IPS-15b (cell line): ENCODE data around the gene ERBB4.

Source experiments
- H3K27me3 ChIP-seq: one replicate; pipeline ENCODE4 v1.6.1; 2013; ENCODE audit warnings: low read length; ENCODE audit not compliant: control insufficient read depth, insufficient read depth
- H3K36me3 ChIP-seq: one replicate; pipeline ENCODE4 v1.6.1; 2013; ENCODE audit warnings: low read length; ENCODE audit not compliant: control insufficient read depth, insufficient read depth
- H3K4me1 ChIP-seq: one replicate; pipeline ENCODE4 v1.6.1; 2013; ENCODE audit warnings: mild to moderate bottlenecking, low read length; ENCODE audit not compliant: control insufficient read depth, insufficient read depth
- H3K4me3 ChIP-seq: one replicate; pipeline ENCODE4 v1.5.1; 2013; ENCODE audit warnings: low read depth, low read length
- H3K9ac ChIP-seq: one replicate; pipeline ENCODE4 v1.6.1; 2013; ENCODE audit warnings: low read depth, mild to moderate bottlenecking, low read length
- H3K9me3 ChIP-seq: one replicate; pipeline ENCODE4 v1.6.1; 2013; ENCODE audit warnings: mild to moderate bottlenecking, low read length; ENCODE audit not compliant: control insufficient read depth, insufficient read depth

Gene ERBB4

GRCh38 chr2:211463397-211463796, 1075.2 kb downstream of the ERBB4 start:
- Histone ChIP-seq H3K27me3 (no peaks in the 10 kb centered on the region), H3K4me1 (no peaks in the 10 kb centered on the region), H3K9ac (no peak overlapping the region), H3K36me3 (no peaks in the 10 kb centered on the region), H3K9me3 (no peaks in the 10 kb centered on the region), H3K4me3 (no peak overlapping the region)

GRCh38 chr2:211458974-211459373, 1079.6 kb downstream of the ERBB4 start:
- Histone ChIP-seq H3K27me3 (no peaks in the 10 kb centered on the region), H3K4me1 (no peaks in the 10 kb centered on the region), H3K9ac (no peak overlapping the region), H3K9me3 (no peaks in the 10 kb centered on the region), H3K36me3 (no peaks in the 10 kb centered on the region), H3K4me3 (no peak overlapping the region)

GRCh38 chr2:211457325-211457724, 1081.3 kb downstream of the ERBB4 start:
- Histone ChIP-seq H3K27me3 (no peaks in the 10 kb centered on the region), H3K9ac (no peak overlapping the region), H3K4me3 (no peak overlapping the region), H3K9me3 (no peaks in the 10 kb centered on the region), H3K4me1 (no peaks in the 10 kb centered on the region), H3K36me3 (no peaks in the 10 kb centered on the region)

- H3K27me3 ChIP-seq: no peaks in the 10 kb centered on the region
- H3K4me1 ChIP-seq: no peaks in the 10 kb centered on the region
- no peaks in the 10 kb centered on the region for H3K36me3 ChIP-seq
- H3K9ac ChIP-seq: no peak overlapping the region
- H3K4me3 ChIP-seq: no peak overlapping the region
- H3K9me3 ChIP-seq: no peaks in the 10 kb centered on the region
These were observed 1083.3 kb downstream of the ERBB4 start for GRCh38 chr2:211455216-211455841.

- Histone ChIP-seq H3K27me3 (no peaks in the 10 kb centered on the region), H3K9ac (no peak overlapping the region), H3K9me3 (no peaks in the 10 kb centered on the region), H3K36me3 (no peaks in the 10 kb centered on the region), H3K4me3 (no peak overlapping the region), H3K4me1 (no peaks in the 10 kb centered on the region)
These were observed 1083.9 kb downstream of the ERBB4 start for GRCh38 chr2:211454679-211455078.

GRCh38 chr2:211453311-211453887, 1085.2 kb downstream of the ERBB4 start:
- no peaks in the 10 kb centered on the region for H3K4me1 ChIP-seq
- no peak overlapping the region for H3K9ac ChIP-seq
- no peaks in the 10 kb centered on the region for H3K27me3 ChIP-seq
- no peaks in the 10 kb centered on the region for H3K9me3 ChIP-seq
- H3K36me3 ChIP-seq: no peaks in the 10 kb centered on the region
- no peak overlapping the region for H3K4me3 ChIP-seq

- no peaks in the 10 kb centered on the region for H3K9me3 ChIP-seq
- no peaks in the 10 kb centered on the region for H3K27me3 ChIP-seq
- no peak overlapping the region for H3K9ac ChIP-seq
- H3K36me3 ChIP-seq: no peaks in the 10 kb centered on the region
- no peaks in the 10 kb centered on the region for H3K4me1 ChIP-seq
- H3K4me3 ChIP-seq: no peak overlapping the region
These were observed 1087.0 kb downstream of the ERBB4 start for GRCh38 chr2:211451642-211452041.

- H3K36me3 ChIP-seq: no peaks in the 10 kb centered on the region
- no peak overlapping the region for H3K4me3 ChIP-seq
- no peaks in the 10 kb centered on the region for H3K4me1 ChIP-seq
- no peaks in the 10 kb centered on the region for H3K9me3 ChIP-seq
- H3K9ac ChIP-seq: no peak overlapping the region
- no peaks in the 10 kb centered on the region for H3K27me3 ChIP-seq
These were observed 1088.8 kb downstream of the ERBB4 start for GRCh38 chr2:211449819-211450218.

- Histone ChIP-seq H3K9me3 (no peaks in the 10 kb centered on the region), H3K27me3 (no peaks in the 10 kb centered on the region), H3K4me1 (no peaks in the 10 kb centered on the region), H3K9ac (no peak overlapping the region), H3K4me3 (no peak overlapping the region), H3K36me3 (no peaks in the 10 kb centered on the region)
These were observed 1091.1 kb downstream of the ERBB4 start for GRCh38 chr2:211447548-211447947.

- Histone ChIP-seq H3K4me3 (no peak overlapping the region), H3K36me3 (no peaks in the 10 kb centered on the region), H3K27me3 (no peaks in the 10 kb centered on the region), H3K9ac (no peak overlapping the region), H3K4me1 (no peaks in the 10 kb centered on the region), H3K9me3 (no peaks in the 10 kb centered on the region)
These were observed 1098.5 kb downstream of the ERBB4 start for GRCh38 chr2:211440107-211440506.

GRCh38 chr2:211439011-211439410, 1099.6 kb downstream of the ERBB4 start:
- H3K9me3 ChIP-seq: no peaks in the 10 kb centered on the region
- H3K27me3 ChIP-seq: no peaks in the 10 kb centered on the region
- no peaks in the 10 kb centered on the region for H3K4me1 ChIP-seq
- no peak overlapping the region for H3K9ac ChIP-seq
- no peak overlapping the region for H3K4me3 ChIP-seq
- H3K36me3 ChIP-seq: no peaks in the 10 kb centered on the region

GRCh38 chr2:211437396-211437795, 1101.2 kb downstream of the ERBB4 start:
- no peaks in the 10 kb centered on the region for H3K36me3 ChIP-seq
- no peak overlapping the region for H3K4me3 ChIP-seq
- H3K9ac ChIP-seq: no peak overlapping the region
- no peaks in the 10 kb centered on the region for H3K9me3 ChIP-seq
- no peaks in the 10 kb centered on the region for H3K4me1 ChIP-seq
- no peaks in the 10 kb centered on the region for H3K27me3 ChIP-seq
